NCI-H128 (cell line): ENCODE data around the gene ECHDC3.
A peak's percentile ranks its signal among the peaks of the same experiment; 100 is the strongest.

Source experiments
- DNase-seq: peaks from one replicate; lab custom pipeline; 2025; ENCODE audit not compliant: unreplicated experiment; lab: John Stamatoyannopoulos, UW

The ECHDC3 gene

GRCh38 chr10:11746883-11747539 lies 4.8 kb downstream of the ECHDC3 start:
- DNase-seq: no peak

- no peak for DNase-seq
These were observed 6.7 kb downstream of the ECHDC3 start for GRCh38 chr10:11748866-11749265.

- DNase-seq: no peak
These were observed 8.2 kb downstream of the ECHDC3 start for GRCh38 chr10:11750420-11750819.

- no peak for DNase-seq
These were observed 12.0 kb downstream of the ECHDC3 start for GRCh38 chr10:11754173-11754572.

GRCh38 chr10:11754620-11755019 lies 12.4 kb downstream of the ECHDC3 start:
- DNase-seq: no peak

GRCh38 chr10:11755512-11756263 lies 13.5 kb downstream of the ECHDC3 start:
- DNase-seq: no peak

GRCh38 chr10:11756766-11757315 lies 14.7 kb downstream of the ECHDC3 start:
- DNase-seq: no peak

GRCh38 chr10:11757454-11757820 lies 15.3 kb downstream of the ECHDC3 start:
- no peak for DNase-seq

GRCh38 chr10:11757821-11758463 lies 15.8 kb downstream of the ECHDC3 start:
- DNase-seq: peak; percentile 11

- no peak for DNase-seq
These were observed 16.5 kb downstream of the ECHDC3 start for GRCh38 chr10:11758527-11759236.

- DNase-seq: no peak
These were observed 17.2 kb downstream of the ECHDC3 start for GRCh38 chr10:11759347-11759746.

- no peak for DNase-seq
These were observed 18.0 kb downstream of the ECHDC3 start for GRCh38 chr10:11760151-11760550.

- DNase-seq: no peak
These were observed 18.7 kb downstream of the ECHDC3 start for GRCh38 chr10:11760861-11761260.

GRCh38 chr10:11761431-11761830 lies 19.2 kb downstream of the ECHDC3 start:
- DNase-seq: no peak

- DNase-seq: no peak
These were observed 20.7 kb downstream of the ECHDC3 start for GRCh38 chr10:11762706-11763500.

- no peak for DNase-seq
These were observed 21.3 kb downstream of the ECHDC3 start for GRCh38 chr10:11763501-11763861.

GRCh38 chr10:11765141-11765540 lies 23.0 kb downstream of the ECHDC3 start:
- DNase-seq: no peak

GRCh38 chr10:11772575-11773288 lies 30.6 kb downstream of the ECHDC3 start:
- DNase-seq: no peak

- no peak for DNase-seq
These were observed 31.7 kb downstream of the ECHDC3 start for GRCh38 chr10:11773761-11774441.
